Keratinocyte (primary cell): ENCODE results near the gene CCBE1.

ENCODE experiments used
- EZH2 ChIP-seq: IDR thresholded peaks from one replicate; pipeline ENCODE4 v1.6.1; 2012; ENCODE audit warnings: inconsistent platforms, mild to moderate bottlenecking, low read length, moderate library complexity
- TF ChIP-seq, protein P1 (sequence below), 3 experiments: IDR thresholded peaks in 1 of 3; conservative IDR thresholded peaks in 1 of 3; optimal IDR thresholded peaks in 1 of 3; 2 replicates in 2 of 3; 3 replicates in 1 of 3; pipeline versions ENCODE3 to v1.5.1; 2011; ENCODE audit warnings: low read length in 3 of 3, mild to moderate bottlenecking in 3 of 3, moderate library complexity in 2 of 3, control low read depth in 1 of 3, inconsistent platforms in 1 of 3; ENCODE audit not compliant: insufficient read depth in 2 of 3; ENCODE audit errors: extremely low read depth in 1 of 3

GRCh38 chr18:59570796-59571195, 126.4 kb downstream of the CCBE1 start:
- TF ChIP-seq, protein P1, sequence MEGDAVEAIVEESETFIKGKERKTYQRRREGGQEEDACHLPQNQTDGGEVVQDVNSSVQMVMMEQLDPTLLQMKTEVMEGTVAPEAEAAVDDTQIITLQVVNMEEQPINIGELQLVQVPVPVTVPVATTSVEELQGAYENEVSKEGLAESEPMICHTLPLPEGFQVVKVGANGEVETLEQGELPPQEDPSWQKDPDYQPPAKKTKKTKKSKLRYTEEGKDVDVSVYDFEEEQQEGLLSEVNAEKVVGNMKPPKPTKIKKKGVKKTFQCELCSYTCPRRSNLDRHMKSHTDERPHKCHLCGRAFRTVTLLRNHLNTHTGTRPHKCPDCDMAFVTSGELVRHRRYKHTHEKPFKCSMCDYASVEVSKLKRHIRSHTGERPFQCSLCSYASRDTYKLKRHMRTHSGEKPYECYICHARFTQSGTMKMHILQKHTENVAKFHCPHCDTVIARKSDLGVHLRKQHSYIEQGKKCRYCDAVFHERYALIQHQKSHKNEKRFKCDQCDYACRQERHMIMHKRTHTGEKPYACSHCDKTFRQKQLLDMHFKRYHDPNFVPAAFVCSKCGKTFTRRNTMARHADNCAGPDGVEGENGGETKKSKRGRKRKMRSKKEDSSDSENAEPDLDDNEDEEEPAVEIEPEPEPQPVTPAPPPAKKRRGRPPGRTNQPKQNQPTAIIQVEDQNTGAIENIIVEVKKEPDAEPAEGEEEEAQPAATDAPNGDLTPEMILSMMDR (optimal IDR thresholded peaks at IDR 0.05 in 1 of 3, IDR thresholded peaks at IDR 0.05 in 1 of 3, conservative IDR thresholded peaks at IDR 0.05 in 1 of 3; ENCODE audit: extremely low read depth in 1 of 3, insufficient read depth in 2 of 3, low read length in 3 of 3): no peak
- no peak for TF ChIP-seq EZH2
